T1000 (cell line): ENCODE data around the gene PLAAT5.
"Not testable (repeated sequence)": the region's sequence is repeated elsewhere in the genome, so short reads cannot be mapped to it uniquely, and the experiment has no call there.

ENCODE experiments used
- DNase-seq: peaks from one replicate; lab custom pipeline; 2025; ENCODE audit warnings: mixed read lengths; lab: John Stamatoyannopoulos, UW

PLAAT5 gene

GRCh38 chr11:63480039-63480438 lies 10.9 kb downstream of the PLAAT5 start:
- no peak for DNase-seq

GRCh38 chr11:63478896-63479295 lies 12.1 kb downstream of the PLAAT5 start:
- DNase-seq, result peak; percentile 25

GRCh38 chr11:63476618-63477017 lies 14.3 kb downstream of the PLAAT5 start:
- DNase-seq, result no peak

- DNase-seq, result no peak
Measured at GRCh38 chr11:63472372-63472771, 18.6 kb downstream of the PLAAT5 start.

- DNase-seq, result no peak
Measured at GRCh38 chr11:63470311-63470710, 20.7 kb downstream of the PLAAT5 start.

GRCh38 chr11:63462137-63462536 lies 28.8 kb downstream of the PLAAT5 start:
- no peak for DNase-seq

- DNase-seq, result no peak
Measured at GRCh38 chr11:63459586-63459985, 31.4 kb downstream of the PLAAT5 start.

- DNase-seq, result no peak
Measured at GRCh38 chr11:63448646-63449045, 42.3 kb downstream of the PLAAT5 start.

- no peak for DNase-seq
Measured at GRCh38 chr11:63445720-63446119, 45.2 kb downstream of the PLAAT5 start.

- DNase-seq, result no peak
Measured at GRCh38 chr11:63445118-63445517, 45.8 kb downstream of the PLAAT5 start.

GRCh38 chr11:63444160-63444559 lies 46.8 kb downstream of the PLAAT5 start:
- DNase-seq, result no peak

GRCh38 chr11:63443714-63444113 lies 47.3 kb downstream of the PLAAT5 start:
- DNase-seq, result no peak

GRCh38 chr11:63435831-63436230 lies 55.1 kb downstream of the PLAAT5 start:
- DNase-seq, result not testable (repeated sequence)

- DNase-seq, result not testable (repeated sequence)
Measured at GRCh38 chr11:63435351-63435750, 55.6 kb downstream of the PLAAT5 start.

- DNase-seq, result not testable (repeated sequence)
Measured at GRCh38 chr11:63430731-63431130, 60.2 kb downstream of the PLAAT5 start.

- no peak for DNase-seq
Measured at GRCh38 chr11:63427971-63428508, 62.9 kb downstream of the PLAAT5 start.

GRCh38 chr11:63417174-63417852 lies 73.7 kb downstream of the PLAAT5 start:
- DNase-seq, result no peak
